GOT3 (cell line): Measurements from ENCODE around the gene SMYD5.

Source experiments
- DNase-seq: peaks from one replicate; lab custom pipeline; 2025; ENCODE audit warnings: mixed read lengths; lab: John Stamatoyannopoulos, UW

SMYD5 gene

GRCh38 chr2:73238976-73239375 is 24.9 kb downstream of the SMYD5 start:
- DNase-seq, result no peak

DNA sequence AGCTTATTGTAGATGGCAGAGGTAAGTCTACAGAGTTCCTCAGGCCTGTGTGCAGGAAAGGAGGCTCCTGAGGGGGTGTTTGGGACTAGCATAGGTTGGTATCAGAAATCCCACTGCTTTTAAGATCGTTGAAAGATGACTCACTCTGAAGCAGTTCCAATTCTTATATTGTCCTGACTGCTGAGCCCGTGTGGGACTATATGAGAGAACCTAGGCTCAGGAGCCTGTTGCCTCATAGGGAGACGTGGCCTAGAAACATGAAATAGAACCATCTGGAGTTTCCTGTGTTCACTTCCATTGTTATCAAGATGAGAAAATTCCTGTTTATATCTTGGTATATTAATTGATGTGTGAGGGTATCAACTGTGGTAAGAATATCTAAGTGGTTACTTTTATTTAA is 25.7 kb downstream of the SMYD5 start:
- no peak for DNase-seq

DNA sequence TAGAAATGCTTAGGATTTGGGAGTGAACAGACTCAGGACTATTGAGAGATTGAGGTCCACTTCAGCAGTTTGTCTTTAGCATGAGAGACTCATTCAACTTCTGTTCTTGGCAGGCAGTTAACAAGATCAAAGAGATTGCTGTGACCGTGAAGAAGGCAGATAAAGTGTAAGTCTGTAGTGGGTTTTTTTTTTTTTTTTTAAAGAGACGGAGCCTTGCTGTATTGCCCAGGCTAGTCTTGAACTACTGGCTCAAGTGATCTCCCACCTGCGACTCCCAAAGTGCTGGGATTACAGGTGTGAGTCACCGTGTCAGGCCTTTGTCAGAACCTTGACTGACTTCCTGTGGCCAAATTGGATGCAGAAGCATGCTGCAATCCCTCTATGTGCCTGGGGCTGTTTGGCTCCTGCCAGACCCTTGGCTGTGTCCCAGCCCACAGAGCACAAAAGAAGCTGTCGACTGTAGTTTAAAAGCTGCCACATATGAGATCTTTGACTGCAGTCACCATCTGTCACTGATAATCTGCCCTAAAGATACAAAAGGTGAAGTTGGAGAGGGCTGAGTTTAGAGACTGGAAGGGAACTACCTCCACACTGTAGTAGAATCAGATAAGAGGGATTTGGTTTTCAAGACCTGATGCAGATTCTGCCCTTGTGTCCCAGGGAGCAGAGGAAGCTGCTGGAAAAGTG is 30.0 kb downstream of the SMYD5 start:
- no peak for DNase-seq

DNA sequence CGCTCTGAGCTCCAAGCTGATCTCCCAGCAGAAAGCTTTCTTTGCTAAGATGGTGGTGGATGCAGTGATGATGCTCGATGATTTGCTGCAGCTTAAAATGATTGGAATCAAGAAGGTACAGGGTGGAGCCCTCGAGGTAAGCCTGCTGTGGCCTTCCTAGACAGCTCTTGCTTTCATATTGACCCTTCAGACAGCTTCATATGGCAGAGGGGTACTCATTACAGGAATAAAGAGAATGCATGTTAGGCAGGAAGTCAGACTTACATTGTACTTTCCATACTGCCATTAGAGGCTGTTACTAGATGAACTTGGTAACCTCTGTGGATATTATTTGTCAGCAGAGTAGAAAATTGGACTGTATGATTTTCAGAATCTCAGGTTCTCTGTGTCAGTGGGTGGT is 30.5 kb downstream of the SMYD5 start:
- DNase-seq, result no peak

GRCh38 chr2:73246850-73247249 is 32.8 kb downstream of the SMYD5 start:
- DNase-seq, result no peak

- no peak for DNase-seq
Measured at GRCh38 chr2:73249636-73250035, 35.6 kb downstream of the SMYD5 start.

GRCh38 chr2:73250872-73251846 is 37.1 kb downstream of the SMYD5 start:
- DNase-seq, result no peak

- no peak for DNase-seq
Measured at GRCh38 chr2:73252238-73253027, 38.4 kb downstream of the SMYD5 start.

DNA sequence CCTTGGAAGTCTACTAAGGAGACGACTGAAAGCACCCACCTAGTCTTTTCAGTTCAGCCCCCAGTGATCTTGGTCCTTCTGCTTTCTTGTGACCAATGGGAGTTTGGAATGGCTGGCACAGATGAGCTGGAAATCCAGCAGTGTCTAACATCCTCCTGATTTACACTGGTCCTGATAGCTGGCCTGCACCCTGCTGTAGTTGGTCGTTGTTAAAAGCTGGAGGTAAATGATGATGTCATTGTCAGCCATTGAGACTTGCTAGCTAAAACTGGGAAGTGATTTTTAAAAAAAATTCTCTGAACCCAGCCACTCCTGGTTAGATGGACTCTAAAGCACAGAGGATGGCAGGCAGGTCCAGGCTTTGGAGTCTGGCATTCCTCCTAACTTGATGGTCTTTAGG is 39.4 kb downstream of the SMYD5 start:
- no peak for DNase-seq

- DNase-seq, result no peak
Measured at GRCh38 chr2:73253901-73254300, 39.9 kb downstream of the SMYD5 start.

GRCh38 chr2:73254343-73255006 is 40.4 kb downstream of the SMYD5 start:
- no peak for DNase-seq

DNA sequence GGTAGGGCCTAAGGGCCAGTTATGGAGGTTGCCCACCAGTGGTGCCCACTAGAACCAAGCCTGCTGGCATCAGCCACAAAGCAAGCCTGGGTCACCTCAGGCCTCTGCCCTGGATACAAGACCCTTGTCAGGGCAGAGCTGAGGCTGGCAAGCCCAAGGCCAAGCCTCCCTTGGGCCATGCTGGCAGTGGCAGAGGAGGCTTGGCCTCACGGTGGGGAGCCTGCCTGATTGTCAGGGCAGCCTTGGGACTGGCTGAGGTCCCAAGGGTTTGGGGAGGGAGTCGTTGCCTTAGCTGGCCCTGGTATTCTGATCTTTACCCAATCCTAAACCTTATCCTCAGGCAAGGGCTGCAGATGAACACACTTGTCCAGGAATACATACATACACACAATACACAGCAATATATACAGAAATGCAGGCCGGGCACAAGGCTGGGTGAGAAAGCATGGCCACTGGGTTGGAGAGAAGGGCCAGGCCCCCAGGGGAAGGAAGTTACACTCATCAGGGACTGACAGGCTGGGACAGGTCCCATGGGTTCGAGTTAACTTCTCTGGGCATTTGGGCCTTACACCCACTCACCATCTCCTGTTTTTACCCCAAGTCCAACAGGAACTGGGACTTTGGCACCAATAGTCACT is 41.1 kb downstream of the SMYD5 start:
- no peak for DNase-seq

DNA sequence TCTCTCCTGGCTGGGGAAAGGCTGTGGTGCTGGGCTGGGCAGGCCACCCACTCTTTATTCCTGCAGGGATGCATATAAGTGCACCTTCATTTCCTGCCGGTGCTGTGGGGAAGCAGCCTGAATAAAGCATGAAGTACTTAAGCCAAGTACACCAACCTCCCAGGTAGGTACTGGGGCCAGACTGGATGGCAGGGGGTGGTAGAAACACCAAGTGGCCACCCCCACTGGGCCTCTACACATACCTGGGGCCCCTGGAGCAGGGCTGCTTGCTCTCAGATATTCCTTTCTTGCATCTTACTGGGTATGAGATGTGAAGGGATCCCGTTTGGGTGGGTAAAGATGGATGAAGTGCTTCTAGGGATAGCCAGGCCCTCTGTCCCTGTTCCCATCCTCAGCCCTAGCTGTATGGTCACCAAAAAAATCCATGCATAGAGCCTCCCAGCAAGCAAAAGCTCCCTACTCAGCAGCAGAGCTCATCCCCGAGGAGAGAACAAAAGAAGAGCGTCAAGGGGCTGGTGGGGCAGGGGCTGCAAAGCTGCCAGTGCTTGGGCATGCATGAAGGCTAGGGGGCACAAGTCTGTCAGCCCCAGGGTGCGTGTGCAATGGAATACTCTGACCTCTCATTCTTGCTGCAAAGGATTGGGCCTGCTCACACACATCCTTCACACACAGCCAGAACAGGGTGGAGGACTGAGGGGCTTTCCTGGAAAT is 42.0 kb downstream of the SMYD5 start:
- DNase-seq, result no peak

- no peak for DNase-seq
Measured at GRCh38 chr2:73256618-73256922, 42.5 kb downstream of the SMYD5 start.

GRCh38 chr2:73257021-73257420 is 43.0 kb downstream of the SMYD5 start:
- DNase-seq, result no peak

DNA sequence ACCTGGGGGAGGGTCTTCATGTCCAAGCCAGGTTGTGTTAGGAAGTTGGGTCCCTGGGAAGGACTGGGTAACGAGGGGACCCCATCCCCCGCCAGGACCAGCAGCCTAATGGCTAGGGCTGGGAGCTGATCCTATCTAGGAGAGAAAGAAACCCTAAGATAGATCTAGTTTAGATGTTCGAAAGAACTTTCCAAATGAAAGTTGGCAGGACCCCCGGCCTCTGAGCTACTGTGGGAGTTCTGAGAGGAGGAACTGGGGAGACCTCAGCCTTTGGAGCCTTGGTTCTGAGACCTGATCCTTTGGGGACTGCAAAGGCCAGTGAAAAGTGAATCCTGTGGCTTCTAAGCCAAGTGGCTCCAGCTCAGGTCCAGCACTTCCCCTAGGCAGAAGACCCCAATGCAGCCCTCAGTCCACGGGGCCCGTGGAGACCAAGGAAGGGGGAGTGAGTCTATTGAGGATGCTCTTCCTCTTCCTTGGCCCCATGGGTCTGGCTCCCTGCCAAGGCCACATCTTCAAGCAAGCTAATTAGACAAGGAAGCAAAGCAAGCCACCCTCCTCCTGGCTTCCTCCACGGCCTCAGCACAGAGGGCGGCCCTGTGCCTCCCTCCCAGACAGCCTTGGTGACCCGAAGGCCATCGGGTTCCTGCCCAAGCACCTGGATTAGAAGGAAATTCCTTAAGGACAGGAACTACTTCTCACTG is 43.5 kb downstream of the SMYD5 start:
- DNase-seq, result no peak

- no peak for DNase-seq
Measured at GRCh38 chr2:73258186-73258912, 44.3 kb downstream of the SMYD5 start.

- DNase-seq, result no peak
Measured at GRCh38 chr2:73258913-73259215, 44.8 kb downstream of the SMYD5 start.

- DNase-seq, result no peak
Measured at GRCh38 chr2:73259276-73259675, 45.2 kb downstream of the SMYD5 start.
